Nucleus accumbens (tissue), 56 donors: ENCODE measurements around the gene COL1A1.

Experiments used
- DNase-seq, 56 donors: peaks; one replicate each; lab custom pipeline; 2025; lab: John Stamatoyannopoulos, UW

Gene COL1A1

GRCh38 chr17:50188531-50188920 is 12.9 kb downstream of the COL1A1 start:
- DNase-seq, result no peak

DNA sequence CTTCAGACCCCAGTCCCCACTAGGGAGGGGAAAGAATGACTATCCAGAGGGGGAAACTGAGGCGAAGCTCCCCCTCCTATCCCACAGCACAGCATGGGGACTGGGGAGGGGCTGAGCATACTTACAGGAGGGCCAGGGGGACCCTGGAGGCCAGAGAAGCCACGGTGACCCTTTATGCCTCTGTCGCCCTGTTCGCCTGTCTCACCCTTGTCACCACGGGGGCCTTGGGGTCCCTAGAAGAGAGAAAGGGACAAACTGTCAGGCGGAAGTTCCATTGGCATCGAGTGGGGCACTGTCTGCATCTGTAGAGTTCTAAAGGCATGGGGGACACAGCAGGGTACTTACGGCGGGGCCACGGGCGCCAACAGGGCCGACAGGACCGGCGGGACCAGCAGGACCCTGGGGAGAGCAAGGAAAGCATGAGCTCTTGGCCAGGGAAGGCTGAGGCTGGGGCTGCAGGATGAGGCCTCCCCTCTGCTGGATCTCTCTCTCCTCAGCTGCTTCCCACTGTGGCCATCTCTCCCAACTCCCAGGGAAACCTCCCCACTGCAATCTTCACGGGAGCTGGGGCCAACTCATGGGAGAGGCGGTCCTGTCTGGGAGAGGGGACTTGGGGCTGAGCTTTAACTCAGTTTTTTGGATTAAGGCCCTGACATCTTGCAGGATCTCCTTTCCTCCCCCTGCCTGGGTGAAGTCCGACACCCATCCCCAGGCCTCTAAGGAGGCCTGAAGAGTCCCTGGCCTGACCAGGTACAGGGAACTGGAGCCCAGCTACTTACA is 13.5 kb downstream of the COL1A1 start:
- no peak for DNase-seq

- no peak for DNase-seq
These were observed 14.1 kb downstream of the COL1A1 start for GRCh38 chr17:50187394-50187725.

DNA sequence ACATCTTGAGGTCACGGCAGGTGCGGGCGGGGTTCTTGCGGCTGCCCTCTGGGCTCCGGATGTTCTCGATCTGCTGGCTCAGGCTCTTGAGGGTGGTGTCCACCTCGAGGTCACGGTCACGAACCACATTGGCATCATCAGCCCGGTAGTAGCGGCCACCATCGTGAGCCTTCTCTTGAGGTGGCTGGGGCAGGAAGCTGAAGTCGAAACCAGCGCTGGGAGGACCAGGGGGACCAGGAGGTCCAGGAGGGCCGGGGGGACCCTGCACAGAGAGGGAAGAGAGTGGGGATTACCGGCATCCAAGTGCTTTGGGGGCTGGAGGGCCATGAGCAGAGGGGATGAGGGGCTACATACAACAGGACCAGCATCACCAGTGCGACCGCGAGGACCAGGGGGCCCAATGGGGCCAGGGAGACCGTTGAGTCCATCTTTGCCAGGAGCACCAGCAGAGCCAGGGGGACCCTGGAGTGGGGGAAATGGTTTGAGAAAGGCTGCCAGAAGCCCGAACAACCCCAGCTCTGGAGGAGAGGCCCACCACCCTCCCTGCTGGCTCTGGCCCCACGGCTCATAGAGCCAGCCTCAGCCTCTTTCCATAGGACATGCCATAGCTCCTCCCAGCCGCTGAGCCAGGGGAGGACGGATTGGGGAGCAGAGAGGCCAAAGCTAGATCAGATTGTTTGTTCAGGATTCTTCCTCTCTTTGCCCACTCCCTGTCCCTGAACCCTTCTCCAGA is 14.6 kb downstream of the COL1A1 start:
- no peak for DNase-seq

- DNase-seq, result no peak
These were observed 15.6 kb downstream of the COL1A1 start for GRCh38 chr17:50185631-50186471.

GRCh38 chr17:50184611-50185398 is 16.6 kb downstream of the COL1A1 start:
- peak in 45 of 56 donors; percentile 13 to 92 (median 62) for DNase-seq

- DNase-seq, result peak in 4 of 56 donors; percentile 35 to 54 (median 53)
These were observed 17.4 kb downstream of the COL1A1 start for GRCh38 chr17:50184064-50184463.

GRCh38 chr17:50183421-50183994 is 17.9 kb downstream of the COL1A1 start:
- no peak for DNase-seq

- DNase-seq, result no peak
These were observed 18.5 kb downstream of the COL1A1 start for GRCh38 chr17:50182783-50183420.

GRCh38 chr17:50181591-50182560 is 19.6 kb downstream of the COL1A1 start:
- DNase-seq, result no peak

GRCh38 chr17:50181144-50181543 is 20.3 kb downstream of the COL1A1 start:
- peak in 48 of 56 donors; percentile 9 to 80 (median 44) for DNase-seq

DNA sequence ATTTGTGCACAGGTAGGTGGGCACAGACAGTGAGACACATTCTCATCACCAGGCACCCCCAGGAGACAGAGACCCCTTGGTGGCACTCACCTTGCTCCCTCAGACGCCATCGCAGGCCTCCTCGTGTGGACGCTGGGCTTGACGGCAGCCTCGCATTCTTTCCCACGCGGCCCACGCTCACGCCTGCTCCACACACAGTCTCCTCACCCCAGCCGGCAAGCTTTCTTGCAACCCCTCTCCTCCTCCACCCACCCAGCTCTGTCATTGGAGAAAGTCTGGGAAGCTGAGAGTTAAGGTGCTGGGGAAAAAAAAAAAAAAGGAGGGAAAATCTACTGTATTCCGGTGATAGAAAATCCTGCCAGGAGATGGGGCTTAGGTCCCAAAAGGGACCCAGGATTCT is 20.8 kb downstream of the COL1A1 start:
- DNase-seq, result peak in 11 of 56 donors; percentile 8 to 44 (median 27)

GRCh38 chr17:50180111-50180510 is 21.3 kb downstream of the COL1A1 start:
- no peak for DNase-seq

DNA sequence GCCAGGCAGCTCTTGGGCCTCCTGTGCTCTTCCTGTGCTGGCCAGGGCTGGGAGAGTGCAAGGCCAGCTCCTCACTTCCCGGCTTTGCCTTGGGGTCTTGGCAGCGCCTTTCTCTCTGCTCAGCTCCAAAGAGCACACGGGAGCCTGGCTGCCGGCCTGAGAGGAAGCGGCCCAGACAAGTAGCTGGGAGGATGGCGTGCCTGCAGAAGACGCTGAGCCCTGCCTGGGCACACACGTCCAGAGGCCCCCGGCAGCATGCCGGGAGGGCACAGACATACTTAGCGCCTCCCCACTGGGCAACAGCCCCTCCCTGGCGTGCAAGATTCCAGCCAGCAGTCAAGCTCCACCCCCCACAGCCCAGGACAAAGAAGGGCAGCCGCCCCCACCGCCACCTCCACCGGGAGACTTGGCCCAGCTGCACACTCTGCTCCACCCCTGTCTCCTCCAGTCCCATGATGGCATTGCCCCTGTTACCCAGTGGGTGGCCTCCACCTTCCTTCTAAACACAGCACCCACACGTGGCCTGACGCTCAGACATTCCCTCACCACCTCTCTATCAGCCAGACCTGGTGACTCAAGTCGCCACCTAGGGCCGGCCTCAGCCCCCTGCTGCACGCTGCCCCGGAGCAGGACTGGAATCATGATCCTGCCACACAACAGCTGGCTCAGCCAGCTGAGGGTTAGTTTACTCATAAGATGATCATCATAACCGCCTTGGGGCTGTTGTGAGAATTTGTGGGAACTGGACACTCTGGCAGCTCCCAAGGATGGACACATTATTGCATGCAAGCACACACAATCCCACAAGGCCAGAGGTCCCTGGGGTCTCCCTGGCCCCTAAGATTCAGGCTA is 23.2 kb downstream of the COL1A1 start:
- peak in 38 of 56 donors; percentile 8 to 79 (median 46) for DNase-seq

DNA sequence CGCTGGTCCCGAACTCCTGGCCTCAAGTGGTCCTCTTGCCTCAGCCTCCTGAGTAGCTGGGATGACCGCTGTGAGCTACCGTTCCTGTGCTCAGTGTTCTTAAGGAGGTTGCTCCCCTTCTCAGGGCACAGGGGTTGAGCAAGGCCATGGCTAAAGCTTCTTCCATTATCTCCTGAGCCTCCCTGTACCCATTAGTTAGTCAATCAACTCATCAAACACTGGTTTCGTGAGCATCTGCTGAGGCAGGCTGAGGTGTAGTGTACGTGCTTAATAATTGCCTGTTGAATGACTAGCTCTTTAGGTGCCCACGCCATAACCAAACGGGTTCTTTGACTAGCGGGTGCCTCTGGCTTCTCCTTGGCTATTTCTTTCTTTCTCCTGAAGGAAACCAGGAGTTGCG is 24.0 kb downstream of the COL1A1 start:
- no peak for DNase-seq

DNA sequence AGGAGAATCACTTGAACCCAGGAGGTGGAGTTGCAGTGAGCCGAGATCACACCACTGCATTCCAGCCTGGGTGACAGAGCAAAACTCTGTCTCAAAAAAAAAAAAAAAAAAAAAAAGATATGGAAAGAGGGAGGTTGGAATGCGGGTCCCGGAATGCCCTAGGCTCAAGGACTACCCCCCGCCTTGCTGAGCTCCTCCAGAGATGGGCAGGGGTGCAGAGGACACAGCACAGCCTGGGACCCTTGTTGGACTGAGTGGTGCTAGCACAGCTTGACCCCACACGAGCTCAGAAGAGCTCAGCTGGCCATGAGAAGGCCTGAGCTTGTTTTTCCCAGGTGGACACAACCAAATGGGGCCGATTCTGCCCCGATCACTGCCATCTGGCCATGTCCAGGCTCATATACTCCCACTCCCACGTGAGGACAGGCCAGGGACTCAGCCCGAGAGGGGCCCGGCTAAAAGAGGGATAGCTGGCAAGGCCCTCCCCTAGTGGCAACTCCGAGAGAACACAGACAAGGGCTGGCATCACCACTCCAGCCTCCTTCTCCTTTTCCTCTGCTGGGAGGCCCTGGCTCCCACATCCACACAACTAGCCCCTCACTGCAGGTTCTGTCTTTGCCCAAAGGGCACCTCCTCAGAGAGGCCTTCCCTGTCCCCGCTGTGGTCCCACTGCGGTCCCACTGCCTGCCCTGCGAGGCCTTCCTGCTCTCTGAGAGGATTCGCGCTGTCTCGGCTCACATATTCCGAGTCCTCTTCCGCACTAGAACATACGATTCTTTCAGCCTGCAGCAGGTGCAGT is 24.7 kb downstream of the COL1A1 start:
- no peak for DNase-seq
